ENCODE measurements around the gene GPX1. TPM values are rescaled to one million over a fixed set of nuclear protein-coding genes. Genes with fewer than 3 reads are reported as not detected.
A peak's percentile ranks its signal among the peaks of the same experiment; 100 is the strongest.

The GPX1 gene
- total RNA-seq, 1 experiment from 2014 or later = 253 TPM

DNA sequence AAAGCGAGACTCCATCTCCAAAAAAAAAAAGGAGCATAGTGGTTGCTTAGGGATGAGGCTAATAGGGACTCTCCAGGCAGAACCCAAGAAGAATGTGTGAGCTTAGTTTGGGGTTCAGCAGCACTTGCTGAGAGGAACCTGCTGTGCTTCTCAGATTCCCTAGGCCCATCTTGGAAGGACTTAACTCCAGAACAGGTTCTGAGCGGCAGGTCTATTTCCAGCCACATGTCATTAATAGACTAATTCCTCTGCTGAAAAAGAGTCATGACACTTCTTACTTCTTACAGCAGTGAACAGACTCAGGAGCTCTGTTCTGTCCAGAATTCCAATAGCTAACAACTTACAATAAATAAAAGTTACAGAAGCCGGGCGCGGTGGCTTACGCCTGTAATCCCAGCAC, 31.1 kb upstream of the GPX1 start:
- Histone ChIP-seq H3K79me2 (ENCODE audit: insufficient read depth, low read length) (peaks cover 45% of the 10 kb centered on the region; the same call in 1 of the 2 replicates), H2AK5ac (ENCODE audit: insufficient read length, low read length) (no peak overlapping the region), H2BK20ac (ENCODE audit: low read depth, low read length, poor library complexity, severe bottlenecking) (no peak overlapping the region), H2BK120ac (ENCODE audit: low read depth, low read length, poor library complexity, severe bottlenecking) (no peak overlapping the region), H3K27ac (ENCODE audit: insufficient read length, low read depth, low read length) (no peak overlapping the region), H3T11ph (ENCODE audit: low read length) (no peak overlapping the region), H3K4me2 (ENCODE audit: insufficient read depth, insufficient read length, low read length) (no peak overlapping the region), H4K8ac (replicated peaks; ENCODE audit: insufficient read length, low read depth, low read length) (no peak overlapping the region), H4K5ac (ENCODE audit: insufficient read length, low read depth, low read length) (no peak overlapping the region), H2BK12ac (ENCODE audit: insufficient read length, low read depth, low read length) (no peak overlapping the region), H2BK5ac (ENCODE audit: insufficient read length, low read length) (no peak overlapping the region), H3K18ac (ENCODE audit: insufficient read length, low read depth, low read length) (no peak overlapping the region), H3K79me1 (ENCODE audit: insufficient read depth, low read depth, low read length, poor library complexity, severe bottlenecking) (peaks cover 7% of the 10 kb centered on the region), H3K4me1 (ENCODE audit: insufficient read depth, low read length) (no peaks in the 10 kb centered on the region), H3K23ac (ENCODE audit: insufficient read length, low read depth, low read length) (no peak overlapping the region), H3K9me3 (ENCODE audit: control insufficient read depth, low read depth, low read length) (no peaks in the 10 kb centered on the region), H3K9ac (ENCODE audit: extremely low read depth, insufficient read length, low read length) (no peak overlapping the region), H4K91ac (ENCODE audit: insufficient read length, low read depth, low read length) (no peak overlapping the region), H3K27me3 (ENCODE audit: insufficient read depth, low read length) (no peaks in the 10 kb centered on the region), H3K4ac (ENCODE audit: low read depth, low read length) (no peak overlapping the region), H3K23me2 (ENCODE audit: insufficient read length, low read depth, low read length, poor library complexity, severe bottlenecking) (no peaks in the 10 kb centered on the region), H2AFZ (ENCODE audit: low read length) (no peak overlapping the region), H3K56ac (ENCODE audit: insufficient read length, low read depth, low read length) (no peak overlapping the region), H2BK15ac (ENCODE audit: low read depth, low read length) (no peak overlapping the region), H3K14ac (ENCODE audit: insufficient read depth, low read length) (no peak overlapping the region), H4K20me1 (ENCODE audit: control insufficient read depth, insufficient read depth, insufficient read length) (no peaks in the 10 kb centered on the region)
- no peaks in the 10 kb centered on the region; a peak in 1 of 5 replicates for H3K9me3 Mint-ChIP-seq
- H3K36me3 Mint-ChIP-seq (ENCODE audit: insufficient read depth in 1 of 3, low read depth in 3 of 3) = peaks cover 7 to 19% (median 14%) of the 10 kb centered on the region in 3 experiments; a peak in 6 of 7 replicates
- H3K4me1 Mint-ChIP-seq = peaks cover 0 to 5% of the 10 kb centered on the region in 2 experiments; a peak in 2 of 4 replicates
- H3K27ac Mint-ChIP-seq = peak overlapping the region in 1 of 3 experiments; percentile 44; a peak in 1 of 7 replicates
- no peaks in the 10 kb centered on the region for H3K27me3 Mint-ChIP-seq (ENCODE audit: low read depth)
- no peak for TF ChIP-seq CTCF (conservative IDR thresholded peaks at IDR 0.05)
- H3K4me3 Mint-ChIP-seq = no peak overlapping the region
- WGBS (ENCODE audit: extremely low coverage, insufficient read length, low lambda C conversion rate) = no CpG with 5 or more reads among the region's 6 CpGs
- no peak for DNase-seq
